B cell (primary cell): ENCODE results near the gene ZNF33B.

Experiments used
- EZH2 ChIP-seq: IDR thresholded peaks from 2 replicates; pipeline ENCODE4 v1.6.1; 2012; ENCODE audit warnings: borderline replicate concordance, low read depth, mild to moderate bottlenecking, moderate library complexity, low read length; ENCODE audit not compliant: insufficient read depth, poor library complexity, severe bottlenecking
- TF ChIP-seq, protein P1 (sequence below): fragments of 200-600 bp; IDR thresholded peaks from one replicate; pipeline ENCODE4 v1.8.0; 2022; ENCODE audit warnings: antibody characterized with exemption, mild to moderate bottlenecking

DNA sequence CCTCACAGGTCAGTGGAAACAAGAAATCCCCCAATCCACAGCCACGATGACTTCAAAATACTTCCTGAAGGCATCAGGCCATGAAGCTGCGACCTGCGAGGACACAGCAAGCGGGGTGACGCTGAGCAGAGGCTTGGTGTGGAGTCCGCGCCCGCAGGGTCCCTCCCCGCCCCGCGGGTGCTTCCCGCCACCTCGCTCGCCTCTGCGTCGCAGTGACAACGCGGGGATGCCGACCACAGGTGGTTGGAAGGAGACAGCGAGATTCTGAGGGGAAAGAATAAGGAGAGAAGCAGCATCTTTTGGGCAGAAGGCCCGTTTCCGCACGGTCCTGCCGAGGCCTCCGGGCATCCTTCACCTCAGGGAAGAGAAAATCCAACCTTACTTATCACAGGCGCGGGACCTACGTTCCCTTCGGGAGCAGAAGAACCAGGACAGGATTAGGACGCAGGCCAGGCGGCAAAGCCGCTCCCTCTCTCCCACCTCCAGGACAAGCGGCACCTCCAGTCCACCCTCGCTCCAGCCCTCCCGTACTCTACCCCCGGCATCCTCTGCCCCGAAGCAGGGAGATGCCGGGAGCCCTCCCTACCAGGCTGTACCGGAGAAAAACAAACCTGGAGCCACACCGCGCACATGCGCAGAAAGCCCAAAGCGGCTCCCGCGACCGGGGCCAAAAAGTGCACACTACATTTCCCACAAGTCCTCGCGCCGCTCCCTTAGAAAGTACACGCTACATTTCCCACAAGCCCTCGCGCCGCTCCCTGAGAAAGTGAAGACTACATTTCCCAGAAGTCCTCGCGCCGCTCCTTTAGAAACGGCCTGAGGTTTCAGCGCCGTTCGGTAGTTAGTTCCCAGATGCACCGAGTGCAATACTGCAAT lies 85.9 kb downstream of the ZNF33B start:
- TF ChIP-seq, protein P1, sequence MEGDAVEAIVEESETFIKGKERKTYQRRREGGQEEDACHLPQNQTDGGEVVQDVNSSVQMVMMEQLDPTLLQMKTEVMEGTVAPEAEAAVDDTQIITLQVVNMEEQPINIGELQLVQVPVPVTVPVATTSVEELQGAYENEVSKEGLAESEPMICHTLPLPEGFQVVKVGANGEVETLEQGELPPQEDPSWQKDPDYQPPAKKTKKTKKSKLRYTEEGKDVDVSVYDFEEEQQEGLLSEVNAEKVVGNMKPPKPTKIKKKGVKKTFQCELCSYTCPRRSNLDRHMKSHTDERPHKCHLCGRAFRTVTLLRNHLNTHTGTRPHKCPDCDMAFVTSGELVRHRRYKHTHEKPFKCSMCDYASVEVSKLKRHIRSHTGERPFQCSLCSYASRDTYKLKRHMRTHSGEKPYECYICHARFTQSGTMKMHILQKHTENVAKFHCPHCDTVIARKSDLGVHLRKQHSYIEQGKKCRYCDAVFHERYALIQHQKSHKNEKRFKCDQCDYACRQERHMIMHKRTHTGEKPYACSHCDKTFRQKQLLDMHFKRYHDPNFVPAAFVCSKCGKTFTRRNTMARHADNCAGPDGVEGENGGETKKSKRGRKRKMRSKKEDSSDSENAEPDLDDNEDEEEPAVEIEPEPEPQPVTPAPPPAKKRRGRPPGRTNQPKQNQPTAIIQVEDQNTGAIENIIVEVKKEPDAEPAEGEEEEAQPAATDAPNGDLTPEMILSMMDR: no peak
- no peak for TF ChIP-seq EZH2
